PC-3 (cell line): Measurements from ENCODE around the gene TM4SF4. TPM values are rescaled to one million over a fixed set of nuclear protein-coding genes. Genes with fewer than 3 reads are reported as not detected.

Experiments
- ATAC-seq: fragments of 200-7000 bp; cut with Tn5 transposase; 2 replicates; pipeline ENCODE4 v1.9.1; 2020; ENCODE audit warnings: mild to moderate bottlenecking, moderate library complexity
- BruUV-seq: library from RNA; stranded (reverse); fragments of 400-500 nt; replicated peaks from 2 replicates; lab custom pipeline; 2021; lab: Mats Ljungman, UMichigan
- CTCF ChIA-PET: fragments of 300-600 bp; sonication (Branson Sonifier 250); formaldehyde crosslinking; loops from one replicate; lab custom pipeline; 2022; ENCODE audit warnings: antibody characterized with exemption; lab: Charles Lee
- POLR2A ChIA-PET: fragments of 300-600 bp; sonication (Branson Sonifier 250); formaldehyde crosslinking; loops from one replicate; lab custom pipeline; 2022; ENCODE audit warnings: antibody characterized with exemption; ENCODE audit not compliant: unreplicated experiment; lab: Charles Lee
- DNase-seq: peaks from one replicate; pipeline ENCODE4 v3.0.0-alpha.2; 2015
- H2AFZ ChIP-seq: fragments of 300-600 bp; sonication (generic); 2 replicates; pipeline ENCODE4 v1.6.0; 2016; ENCODE audit warnings: antibody characterized with exemption, low read length
- H3F3A ChIP-seq: fragments of 300-600 bp; sonication (generic); one replicate; pipeline ENCODE4 v1.6.0; 2017; ENCODE audit warnings: antibody characterized with exemption, low read length, control low read depth, mild to moderate bottlenecking; ENCODE audit not compliant: unreplicated experiment
- H3K27ac ChIP-seq: fragments of 300-600 bp; sonication (generic); 2 replicates; pipeline ENCODE4 v1.5.1; 2016; ENCODE audit warnings: mild to moderate bottlenecking, low read length
- H3K27me3 ChIP-seq: fragments of 300-600 bp; sonication (generic); 2 replicates; pipeline ENCODE4 v1.6.1; 2016; ENCODE audit warnings: low read length, mixed read lengths
- H3K36me3 ChIP-seq: fragments of 300-600 bp; sonication (generic); 2 replicates; pipeline ENCODE4 v1.6.1; 2016; ENCODE audit warnings: low read depth, mixed run types, low read length, mixed read lengths
- H3K4me1 ChIP-seq: fragments of 300-600 bp; sonication (generic); 2 replicates; pipeline ENCODE4 v1.5.1; 2016; ENCODE audit warnings: low read length; ENCODE audit not compliant: insufficient read depth
- H3K4me2 ChIP-seq: fragments of 300-600 bp; sonication (generic); 2 replicates; pipeline ENCODE4 v1.6.0; 2016; ENCODE audit warnings: low read length
- H3K4me3 ChIP-seq: fragments of 300-600 bp; sonication (generic); 2 replicates; pipeline ENCODE4 v1.5.1; 2016; ENCODE audit warnings: mild to moderate bottlenecking, low read length, mixed read lengths
- H3K79me2 ChIP-seq: fragments of 300-600 bp; sonication (generic); 2 replicates; pipeline ENCODE4 v1.6.1; 2017; ENCODE audit warnings: low read length, mixed read lengths
- H3K9ac ChIP-seq: fragments of 300-600 bp; sonication (generic); 2 replicates; pipeline ENCODE4 v1.6.0; 2016; ENCODE audit warnings: mild to moderate bottlenecking, low read length
- H3K9me2 ChIP-seq: fragments of 300-600 bp; sonication (generic); replicated peaks from 2 replicates; pipeline ENCODE4 v1.6.1; 2016; ENCODE audit warnings: mixed run types, low read length, mixed read lengths
- H3K9me3 ChIP-seq: fragments of 300-600 bp; sonication (generic); 2 replicates; pipeline ENCODE4 v1.6.1; 2016; ENCODE audit warnings: low read length, mixed read lengths
- H4K20me1 ChIP-seq: fragments of 300-600 bp; sonication (generic); 2 replicates; pipeline ENCODE4 v1.6.1; 2016; ENCODE audit warnings: low read length, mixed read lengths
- CTCF ChIP-seq: fragments of 300-600 bp; sonication (generic); conservative IDR thresholded peaks from 2 replicates; pipeline ENCODE4 v1.5.1; 2017; ENCODE audit warnings: antibody characterized with exemption, low read depth, mild to moderate bottlenecking, low read length
- EZH2 ChIP-seq: fragments of 300-600 bp; sonication (generic); IDR thresholded peaks from one replicate; pipeline ENCODE4 v1.6.1; 2017; ENCODE audit warnings: antibody characterized with exemption, mild to moderate bottlenecking, low read length; ENCODE audit not compliant: unreplicated experiment
- EZH2phosphoT487 ChIP-seq: fragments of 300-600 bp; sonication (generic); IDR thresholded peaks from 2 replicates; pipeline ENCODE4 v1.6.1; 2018; ENCODE audit warnings: mild to moderate bottlenecking, antibody characterized with exemption, low read length, borderline replicate concordance
- intact Hi-C: fragments of 100-400 bp; cut with micrococcal nuclease; formaldehyde crosslinking; loops from 2 replicates; pipeline ENCODE4 v1.9.0; 2023
- total RNA-seq: library from RNA; depleted of rRNA; stranded (reverse); fragments of >200 nt; gene quantifications from 2 replicates; pipeline ENCODE4 v1.2.3, GENCODE V29; 2014

Gene TM4SF4
- total RNA-seq, 1 experiment from 2014 or later: 0.40 TPM

DNA sequence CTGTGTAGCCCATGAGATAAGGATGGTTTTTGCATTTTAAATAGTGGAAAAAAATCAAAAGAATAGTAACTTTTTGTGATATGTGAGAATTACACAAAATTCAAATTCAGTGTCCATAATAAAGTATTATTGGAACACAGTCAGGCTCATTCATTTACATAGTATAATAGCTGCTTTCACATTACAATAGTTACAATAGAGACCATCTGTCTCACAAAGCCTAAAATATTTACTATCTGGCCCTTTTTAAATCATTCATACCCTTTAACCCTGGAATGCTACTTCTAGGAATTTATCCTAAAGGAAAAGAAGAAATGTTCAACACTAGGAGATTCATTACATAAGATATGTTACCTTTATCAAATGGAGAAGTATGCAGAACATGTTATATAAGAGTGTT lies 35.5 kb upstream of the TM4SF4 start:
- peaks cover 12% of the 10 kb centered on the region; the same call in 1 of the 2 replicates for H3K4me1 ChIP-seq
- no peaks in the 10 kb centered on the region for H3K9me2 ChIP-seq
- no peak overlapping the region for H3K4me3 ChIP-seq
- no peak overlapping the region for H3K9ac ChIP-seq
- intact Hi-C loops: no loop called here
- no peaks in the 10 kb centered on the region for H3K27me3 ChIP-seq
- no peak for ATAC-seq
- no peak overlapping the region for H3K27ac ChIP-seq
- ChIA-PET CTCF (no interaction called here), POLR2A (no interaction called here)
- H2AFZ ChIP-seq: no peak overlapping the region
- H4K20me1 ChIP-seq: no peaks in the 10 kb centered on the region
- BruUV-seq: no TSS peak
- H3K36me3 ChIP-seq: no peaks in the 10 kb centered on the region
- no peaks in the 10 kb centered on the region for H3K79me2 ChIP-seq
- DNase-seq: no peak
- TF ChIP-seq EZH2 (no peak), EZH2phosphoT487 (no peak), CTCF (no peak)
- no peaks in the 10 kb centered on the region for H3K9me3 ChIP-seq
- H3K4me2 ChIP-seq: no peak overlapping the region
- H3F3A ChIP-seq: no peaks in the 10 kb centered on the region

- Histone ChIP-seq H3K4me2 (no peak overlapping the region), H3K36me3 (no peaks in the 10 kb centered on the region), H3K9me2 (no peaks in the 10 kb centered on the region), H3K4me3 (no peak overlapping the region), H3K9me3 (no peaks in the 10 kb centered on the region), H3K27me3 (no peaks in the 10 kb centered on the region), H2AFZ (no peak overlapping the region), H3F3A (no peaks in the 10 kb centered on the region), H3K9ac (no peak overlapping the region), H3K27ac (no peak overlapping the region), H3K4me1 (peaks cover 12% of the 10 kb centered on the region; the same call in 1 of the 2 replicates), H4K20me1 (no peaks in the 10 kb centered on the region), H3K79me2 (no peaks in the 10 kb centered on the region)
- no peak for TF ChIP-seq EZH2
- TF ChIP-seq CTCF: no peak
- TF ChIP-seq EZH2phosphoT487: no peak
- intact Hi-C loops: loop anchor here (5.0 kb wide), 1 partner anchor 39 kb away; no protein-coding TSS in a partner anchor
- BruUV-seq: no TSS peak
- ChIA-PET CTCF (no interaction called here), POLR2A (no interaction called here)
- ATAC-seq: no peak
- DNase-seq: no peak
Measured at GRCh38 chr3:149441642-149442041, 32.9 kb upstream of the TM4SF4 start.

GRCh38 chr3:149442043-149442442 lies 32.5 kb upstream of the TM4SF4 start:
- Histone ChIP-seq H3K79me2 (no peaks in the 10 kb centered on the region), H2AFZ (no peak overlapping the region), H3K4me1 (peaks cover 12% of the 10 kb centered on the region; the same call in 1 of the 2 replicates), H3K27me3 (no peaks in the 10 kb centered on the region), H3F3A (no peaks in the 10 kb centered on the region), H3K9me3 (no peaks in the 10 kb centered on the region), H4K20me1 (no peaks in the 10 kb centered on the region), H3K27ac (no peak overlapping the region), H3K9ac (no peak overlapping the region), H3K9me2 (no peaks in the 10 kb centered on the region), H3K4me3 (no peak overlapping the region), H3K4me2 (no peak overlapping the region), H3K36me3 (no peaks in the 10 kb centered on the region)
- BruUV-seq: no TSS peak
- intact Hi-C loops: loop anchor here (5.0 kb wide), 1 partner anchor 40 kb away; no protein-coding TSS in a partner anchor
- ChIA-PET CTCF (no interaction called here), POLR2A (no interaction called here)
- TF ChIP-seq CTCF (no peak), EZH2phosphoT487 (no peak), EZH2 (no peak)
- no peak for DNase-seq
- ATAC-seq: no peak
